Left lobe of liver (tissue), 2 donors: ENCODE data around the gene AIM2. TPM values are rescaled to one million over a fixed set of nuclear protein-coding genes. Genes with fewer than 3 reads are reported as not detected.
"Not testable (repeated sequence)": the region's sequence is repeated elsewhere in the genome, so short reads cannot be mapped to it uniquely, and the experiment has no call there.

Source experiments
- ATAC-seq: fragments of 200-7000 bp; cut with Tn5 transposase; one replicate; pipeline ENCODE4 v1.9.1; 2020; ENCODE audit warnings: mild to moderate bottlenecking, moderate library complexity
- DNase-seq: peaks from one replicate; pipeline ENCODE4 v3.0.0-alpha.2; 2020; ENCODE audit warnings: low spot score
- total RNA-seq: library from RNA; stranded (reverse); gene quantifications from one replicate; pipeline ENCODE4 v1.2.1, GENCODE V29; 2021
- donor health status: DM: no; HTN: no; CAD: no; lungs with moderate emphysema.
- donor health status: DM: no; HTN: yes; CAD: no.

The AIM2 gene, protein sequence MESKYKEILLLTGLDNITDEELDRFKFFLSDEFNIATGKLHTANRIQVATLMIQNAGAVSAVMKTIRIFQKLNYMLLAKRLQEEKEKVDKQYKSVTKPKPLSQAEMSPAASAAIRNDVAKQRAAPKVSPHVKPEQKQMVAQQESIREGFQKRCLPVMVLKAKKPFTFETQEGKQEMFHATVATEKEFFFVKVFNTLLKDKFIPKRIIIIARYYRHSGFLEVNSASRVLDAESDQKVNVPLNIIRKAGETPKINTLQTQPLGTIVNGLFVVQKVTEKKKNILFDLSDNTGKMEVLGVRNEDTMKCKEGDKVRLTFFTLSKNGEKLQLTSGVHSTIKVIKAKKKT
- total RNA-seq, result 0.23 TPM

DNA sequence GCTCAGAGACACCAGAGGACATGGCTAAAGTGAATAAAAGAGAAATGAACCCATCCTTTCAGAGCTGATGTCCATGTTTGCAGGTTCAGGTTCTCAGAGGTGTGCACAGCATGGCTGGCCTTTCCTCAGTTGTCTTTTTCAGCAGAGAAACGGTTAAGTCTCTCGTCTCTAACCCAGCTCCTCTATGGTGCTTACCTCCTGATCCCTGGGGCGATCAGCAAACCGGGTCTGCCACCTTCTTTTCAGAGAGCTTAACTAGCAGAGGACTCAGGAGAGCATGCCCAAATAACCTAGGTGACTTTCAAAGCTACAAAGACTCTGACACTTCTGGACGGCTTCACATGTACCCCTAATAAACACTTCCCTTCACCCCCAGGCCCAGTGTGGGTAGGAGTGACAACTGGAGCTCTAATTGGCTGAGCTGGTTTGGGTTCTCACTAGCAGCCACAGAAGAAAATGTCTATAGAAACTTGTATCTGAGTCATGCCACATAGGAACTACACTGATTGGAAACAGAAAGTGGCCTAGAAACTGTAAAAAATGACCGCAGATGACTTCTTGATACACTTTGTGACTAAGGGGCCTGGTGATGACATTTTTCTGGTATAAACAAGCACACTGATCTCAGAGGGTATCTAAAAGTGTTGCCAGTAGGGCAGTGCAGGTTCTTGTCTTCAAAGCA is at the start of gene AIM2:
AIM2 (minus strand) TSS at position 329 of the 682 bp plus-strand sequence. CDS start 3,267 bp downstream, outside the sequence.
- DNase-seq (no peak), ATAC-seq (peak; percentile 23)

DNA sequence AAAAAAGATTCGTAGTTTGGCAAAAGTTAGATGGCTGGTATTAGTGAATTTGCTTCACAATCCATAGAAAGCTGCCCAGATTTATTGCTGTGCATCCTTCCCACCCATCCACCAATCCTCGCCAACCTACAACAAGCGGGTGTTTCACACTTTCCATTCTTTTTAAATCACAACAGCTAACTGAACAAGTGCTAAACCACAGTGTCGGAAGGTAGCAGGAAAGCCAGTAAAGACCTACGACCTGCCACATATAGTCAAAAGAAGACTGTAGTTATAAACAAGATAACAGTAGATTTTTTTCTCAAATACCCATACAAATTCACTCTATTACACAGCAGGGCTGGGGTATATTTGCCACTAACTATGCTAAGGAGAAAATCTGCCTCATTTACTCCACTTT is 47.0 kb upstream of the AIM2 start:
- DNase-seq, result no peak
- no peak for ATAC-seq

DNA sequence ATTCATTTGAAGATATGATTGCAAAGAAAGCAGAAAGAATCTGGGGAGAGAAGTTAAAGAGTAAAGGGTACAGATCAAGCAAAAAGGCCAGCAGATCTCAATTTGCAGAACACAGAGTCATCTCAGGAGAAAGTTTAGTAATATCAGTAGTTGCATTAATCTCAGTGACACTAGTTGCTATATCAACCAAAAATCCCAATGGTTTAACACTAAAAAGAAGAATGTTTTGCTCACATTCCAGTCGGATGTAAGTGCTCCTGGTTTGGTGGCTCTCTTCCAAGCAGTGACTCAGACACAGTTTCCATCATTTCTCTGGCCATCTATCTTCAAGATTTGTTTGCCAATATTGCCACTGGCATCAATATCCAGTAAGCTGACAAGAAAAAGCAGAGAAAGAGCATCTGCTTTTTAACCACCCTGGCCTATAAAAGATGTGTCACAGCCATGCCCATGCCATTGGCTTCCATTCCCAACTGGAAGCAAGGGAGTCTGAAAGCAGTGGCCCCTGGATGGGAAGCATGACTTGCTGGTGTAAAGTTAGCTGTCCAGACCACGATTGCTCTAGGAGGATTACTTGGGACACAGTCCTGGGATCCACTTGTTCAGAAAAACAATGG is 45.5 kb upstream of the AIM2 start:
- ATAC-seq (no peak), DNase-seq (no peak)

DNA sequence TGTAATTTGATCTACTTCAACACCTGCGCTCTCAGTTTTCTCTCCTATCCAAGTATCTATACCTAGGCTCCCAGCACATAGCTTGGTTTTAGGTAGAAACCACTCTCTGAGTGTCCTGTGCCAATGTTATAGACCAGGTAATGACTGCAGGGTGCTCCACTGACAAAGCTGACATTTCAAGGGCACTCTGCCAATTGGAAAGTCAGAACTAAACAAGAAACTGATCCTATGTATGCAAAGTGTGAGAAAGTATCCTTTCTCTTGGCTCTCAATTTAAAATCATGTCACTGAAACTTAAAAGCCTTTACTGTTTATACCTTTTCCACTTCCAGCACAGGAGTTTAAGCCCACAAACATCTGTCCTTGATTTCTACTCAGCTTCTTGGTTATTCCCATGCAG is 45.0 kb upstream of the AIM2 start:
- DNase-seq, result no peak
- ATAC-seq, result no peak

DNA sequence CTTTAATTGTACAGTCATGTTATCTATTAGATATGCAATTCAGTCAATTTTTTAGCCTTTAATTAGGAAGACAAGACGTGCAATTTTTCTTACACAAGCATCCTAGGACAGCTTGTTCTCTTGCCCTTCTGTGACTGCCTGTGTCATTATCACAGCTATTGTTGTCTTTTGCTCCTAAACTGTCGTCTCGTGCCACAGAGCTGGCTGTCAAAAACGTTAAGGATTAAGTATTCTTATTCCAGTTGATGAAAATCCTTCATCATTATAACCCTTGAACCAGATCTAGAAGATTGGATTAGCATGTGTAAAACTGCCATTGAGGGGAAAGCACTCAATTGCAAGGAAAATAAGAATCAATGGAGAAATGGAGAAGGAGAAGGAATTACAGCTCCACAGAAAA is 43.8 kb upstream of the AIM2 start:
- DNase-seq (no peak), ATAC-seq (no peak)

DNA sequence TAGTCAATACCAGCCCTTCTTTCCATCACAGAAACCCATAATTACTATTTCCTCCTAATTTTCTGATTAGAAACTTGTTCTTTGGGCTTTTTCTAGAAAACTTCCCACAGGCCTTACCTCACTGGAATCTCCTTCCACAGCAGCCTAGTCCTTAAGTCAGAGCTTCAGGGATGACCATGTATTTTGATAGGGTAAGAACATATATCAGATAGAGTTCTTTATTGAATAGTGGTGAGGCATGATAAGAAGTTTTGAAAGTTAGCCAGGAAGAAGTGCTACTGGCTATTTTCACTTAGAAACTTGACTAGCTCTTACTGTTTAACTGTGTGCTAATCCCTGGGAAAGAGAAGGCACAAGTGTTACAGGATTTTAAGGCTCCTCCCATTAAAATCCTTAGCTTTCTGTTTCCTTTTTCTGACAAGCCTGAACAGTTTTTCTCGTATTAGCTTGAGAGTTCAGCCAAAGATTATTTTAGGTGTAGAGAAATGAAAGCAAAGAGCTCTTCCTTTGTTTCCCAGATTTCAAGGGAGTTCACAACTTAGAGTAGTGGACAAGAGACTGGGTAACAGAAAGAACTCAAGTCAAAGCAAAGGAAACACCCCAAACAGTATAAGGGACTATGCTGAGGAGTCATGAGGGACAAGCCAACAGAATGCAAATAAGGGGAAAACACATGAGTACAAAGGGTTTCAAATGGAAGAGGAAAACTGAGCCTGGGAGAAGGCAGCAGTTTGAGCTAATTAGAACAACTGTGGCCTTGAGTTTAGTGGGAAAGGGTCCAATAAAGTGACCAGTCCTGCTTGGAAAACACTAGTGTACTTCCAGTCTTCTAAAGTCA is 37.2 kb upstream of the AIM2 start:
- no peak for DNase-seq
- no peak for ATAC-seq

DNA sequence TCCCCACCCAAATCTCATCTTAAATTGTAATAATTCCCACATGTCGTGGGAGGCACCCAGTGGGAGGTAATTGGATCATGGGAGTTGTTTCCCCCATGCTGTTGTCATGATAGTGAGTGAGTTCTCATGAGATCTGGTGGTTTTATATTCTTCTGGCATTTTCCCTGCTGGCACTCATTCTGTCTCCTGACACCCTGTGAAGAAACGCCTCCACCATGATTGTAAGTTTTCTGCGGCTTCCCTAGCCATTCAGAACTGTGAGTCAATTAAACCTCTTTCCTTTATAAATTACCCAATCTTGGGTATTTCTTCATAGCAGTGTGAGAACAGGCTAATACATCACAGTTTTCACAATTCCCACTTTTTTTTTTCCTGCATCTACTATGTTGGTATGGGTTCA is 26.5 kb upstream of the AIM2 start:
- DNase-seq, ATAC-seq: not testable (repeated sequence)

DNA sequence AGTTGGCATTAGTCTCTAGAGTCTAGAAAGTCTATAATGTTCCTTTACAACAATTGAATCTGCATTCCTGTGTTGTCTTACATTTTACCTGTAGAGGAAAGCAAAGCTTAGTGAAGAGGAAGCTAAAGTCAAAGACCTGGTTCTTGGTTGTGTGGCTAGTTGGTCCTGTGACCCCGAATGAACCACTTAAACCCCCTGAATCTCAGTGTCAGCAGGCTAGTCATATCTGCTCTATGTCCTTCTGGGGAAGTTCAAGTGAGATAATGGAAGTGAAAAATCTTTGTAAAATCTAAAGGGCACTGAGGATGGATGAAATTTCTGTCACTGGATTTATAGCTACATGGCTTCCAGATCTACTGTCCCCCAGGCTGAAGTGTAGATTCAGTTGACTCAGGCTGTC is 24.0 kb upstream of the AIM2 start:
- no peak for ATAC-seq
- no peak for DNase-seq

DNA sequence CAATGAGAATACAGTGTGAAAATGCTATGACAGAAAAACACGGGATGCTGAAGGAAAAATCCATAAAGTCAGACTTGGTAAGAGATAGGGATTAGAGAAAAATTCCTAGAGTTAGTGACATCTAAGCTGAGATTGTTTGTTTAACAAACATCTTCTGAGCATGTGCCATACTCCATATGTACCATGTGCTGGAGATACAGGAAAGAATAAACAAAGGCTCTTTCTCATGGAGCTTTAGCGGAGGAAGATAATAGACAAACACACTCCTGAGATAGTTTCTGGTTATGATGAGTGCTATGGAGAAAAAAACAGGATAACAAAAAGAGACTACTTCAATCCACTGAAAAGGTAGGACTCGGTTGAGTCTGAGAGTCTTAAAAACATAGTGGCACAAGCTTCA is 22.0 kb upstream of the AIM2 start:
- ATAC-seq (no peak), DNase-seq (no peak)

DNA sequence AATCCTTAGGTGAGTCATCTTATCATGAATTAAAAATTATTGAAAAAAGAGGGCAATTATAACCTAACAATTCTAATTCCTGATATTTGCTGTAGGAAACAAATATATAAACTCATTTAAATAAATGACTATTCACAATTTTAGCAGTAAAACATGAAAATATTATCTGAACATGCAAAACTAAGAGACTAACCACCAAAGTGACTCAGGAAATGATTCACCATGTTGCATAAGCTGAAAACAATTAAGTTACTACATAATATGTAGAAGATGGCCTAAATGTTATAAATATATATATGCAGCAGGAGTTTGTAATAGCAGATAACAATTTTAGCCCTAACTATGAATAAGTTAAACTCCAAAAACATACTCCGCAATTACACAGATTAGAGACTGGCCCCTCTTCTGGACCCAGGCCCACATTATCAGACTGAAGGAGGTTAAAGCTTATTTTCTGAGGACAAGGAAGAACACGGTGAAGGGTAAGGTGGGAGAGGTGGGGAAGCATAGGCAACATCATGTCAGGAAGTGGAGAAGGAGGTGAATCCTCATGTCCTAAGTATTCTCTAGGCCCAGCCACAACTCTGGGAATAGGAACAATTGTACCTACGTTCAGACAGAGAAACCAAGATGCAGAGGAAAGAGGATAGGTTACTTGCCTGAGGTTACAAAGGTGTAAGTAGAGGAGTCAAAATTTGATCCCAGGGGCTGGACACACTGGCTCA is 15.6 kb upstream of the AIM2 start:
- DNase-seq (no peak), ATAC-seq (no peak)

DNA sequence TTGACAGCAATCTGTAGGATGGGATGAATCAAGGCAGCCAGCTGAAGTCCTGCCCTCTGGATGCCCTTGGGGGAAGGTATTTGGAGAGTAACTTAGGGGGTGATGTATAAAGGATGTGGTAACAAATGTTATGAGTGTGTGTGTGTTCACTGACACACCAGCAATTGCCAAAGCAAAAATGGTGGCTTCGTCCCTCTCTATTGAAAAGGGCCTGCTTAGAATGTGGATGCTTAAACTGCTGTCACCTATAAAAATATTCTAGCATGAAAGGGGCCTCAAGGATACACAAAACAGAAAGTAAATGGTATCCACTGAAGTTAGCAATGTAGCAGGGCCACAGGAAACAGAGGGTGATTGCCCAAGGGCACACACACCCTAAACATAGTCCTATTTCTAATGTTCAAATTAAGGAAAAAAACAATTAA is 15.1 kb upstream of the AIM2 start:
- no peak for ATAC-seq

DNA sequence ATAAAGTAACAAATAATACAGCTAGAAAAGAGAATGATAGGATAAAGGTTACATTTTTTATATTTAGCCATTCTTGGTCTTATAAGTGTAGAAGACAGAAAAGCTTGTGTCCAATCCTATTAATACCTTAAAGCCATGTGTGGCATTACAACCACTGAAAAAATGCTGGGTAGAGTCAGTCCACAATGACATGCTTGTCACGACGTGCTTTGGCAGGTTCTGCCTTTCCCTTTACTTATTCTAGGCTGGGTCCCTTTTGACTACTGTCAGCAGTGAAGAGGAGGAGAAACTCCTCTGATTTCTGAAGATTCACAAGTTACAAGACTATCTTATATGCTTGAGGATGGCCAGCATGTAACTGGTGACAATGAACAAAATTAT is 14.6 kb upstream of the AIM2 start:
- no peak for ATAC-seq
- no peak for DNase-seq

More for the DNA sequence above, 15.1 kb upstream of the AIM2 start:
- DNase-seq, result no peak

DNA sequence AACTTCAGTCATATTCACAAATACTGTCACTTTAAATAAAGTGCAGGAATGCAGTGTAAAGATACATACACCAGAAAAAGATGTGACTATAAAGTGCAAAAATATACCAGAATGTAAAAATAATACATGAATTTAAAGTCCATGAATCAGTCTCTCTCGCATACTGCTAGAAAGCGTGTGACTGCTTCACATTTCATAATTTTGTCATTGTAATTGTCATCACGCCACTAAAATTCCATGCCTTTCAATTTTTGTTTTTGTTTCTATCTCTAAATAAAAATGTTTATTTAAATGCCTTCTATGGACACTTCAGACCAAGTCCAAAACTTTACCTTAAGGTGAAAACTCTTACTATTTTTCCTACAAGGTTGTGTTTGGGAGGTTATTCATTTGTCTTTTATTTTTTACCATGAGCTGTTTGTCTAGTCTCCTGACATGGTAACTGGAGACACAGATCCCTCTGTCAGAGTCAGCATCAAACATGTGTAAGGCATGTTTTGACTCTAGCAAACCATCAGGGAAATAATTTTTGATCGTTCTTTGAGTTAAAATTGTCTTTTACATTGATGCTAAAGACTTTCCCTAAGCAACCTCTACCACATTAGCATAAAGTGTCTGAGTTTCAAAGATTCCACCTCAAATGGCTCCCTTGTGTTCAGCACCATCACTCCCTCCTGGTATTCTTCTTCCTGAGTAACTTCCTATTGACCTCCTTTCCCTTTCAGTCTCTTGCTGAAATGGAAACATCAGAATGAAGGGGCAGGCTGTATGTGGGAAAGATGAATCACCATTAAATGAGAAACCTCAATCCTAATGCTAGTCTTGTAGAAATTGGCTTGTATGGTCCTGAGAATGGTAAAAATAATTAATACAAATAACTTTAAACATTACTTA is 14.0 kb upstream of the AIM2 start:
- no peak for DNase-seq
- ATAC-seq, result no peak

DNA sequence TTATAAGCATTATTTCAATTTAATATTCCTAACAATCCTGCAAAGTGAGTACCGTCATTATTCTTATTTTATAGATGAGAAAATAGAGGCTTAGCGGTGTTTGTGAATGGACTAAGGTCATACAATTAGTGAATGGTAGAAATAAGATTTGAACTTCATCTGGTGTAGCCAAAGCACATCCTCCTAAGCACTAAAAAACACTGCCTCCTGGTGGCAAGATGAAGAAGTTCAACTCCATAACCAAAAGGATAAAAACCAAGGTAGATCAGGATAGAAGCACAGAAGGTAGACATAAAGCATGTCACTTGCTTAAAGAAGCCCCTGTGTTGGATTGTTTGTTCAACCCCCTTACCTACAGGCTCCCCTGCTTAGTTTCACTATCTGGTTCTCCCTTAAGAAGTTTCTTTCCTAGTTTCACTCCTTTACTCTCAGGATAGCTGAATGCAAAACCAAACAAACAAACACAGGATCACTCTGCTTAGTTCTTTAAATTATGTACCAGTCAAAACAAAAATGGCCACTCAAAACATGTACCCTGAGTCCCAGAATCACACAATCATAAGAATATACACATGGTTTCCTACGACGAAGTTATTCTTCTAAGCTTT is 12.7 kb upstream of the AIM2 start:
- ATAC-seq (peak; percentile 31), DNase-seq (no peak)

DNA sequence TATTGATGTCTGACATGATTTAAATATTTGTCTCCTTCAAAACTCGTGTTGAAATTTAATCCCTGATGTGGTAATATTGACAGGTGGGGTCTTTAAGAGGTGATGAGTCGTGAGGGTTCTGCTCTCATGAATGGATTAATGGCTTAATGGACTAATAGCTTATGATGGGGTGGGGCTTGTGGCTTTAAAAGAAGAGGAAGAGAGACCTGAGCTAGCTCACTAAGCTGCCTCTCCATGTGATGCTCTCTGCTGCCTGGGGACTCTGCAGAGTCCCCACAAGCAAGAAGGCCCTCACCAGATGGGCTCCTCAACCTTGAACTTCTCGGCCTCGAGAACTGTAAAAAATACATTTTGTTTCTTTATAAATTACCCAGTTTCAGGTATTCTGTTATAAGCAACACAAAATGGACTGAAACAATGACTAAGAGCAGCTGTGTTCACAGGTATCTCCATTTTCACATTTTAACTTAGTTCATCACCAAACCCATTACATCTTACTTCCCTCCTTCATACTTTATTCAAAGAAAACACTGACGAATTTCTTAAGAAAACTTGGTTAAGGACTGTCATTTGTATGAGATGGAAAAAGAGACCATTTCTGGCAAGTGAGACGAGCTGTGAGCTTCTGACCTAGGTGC is 12.1 kb upstream of the AIM2 start:
- no peak for DNase-seq

DNA sequence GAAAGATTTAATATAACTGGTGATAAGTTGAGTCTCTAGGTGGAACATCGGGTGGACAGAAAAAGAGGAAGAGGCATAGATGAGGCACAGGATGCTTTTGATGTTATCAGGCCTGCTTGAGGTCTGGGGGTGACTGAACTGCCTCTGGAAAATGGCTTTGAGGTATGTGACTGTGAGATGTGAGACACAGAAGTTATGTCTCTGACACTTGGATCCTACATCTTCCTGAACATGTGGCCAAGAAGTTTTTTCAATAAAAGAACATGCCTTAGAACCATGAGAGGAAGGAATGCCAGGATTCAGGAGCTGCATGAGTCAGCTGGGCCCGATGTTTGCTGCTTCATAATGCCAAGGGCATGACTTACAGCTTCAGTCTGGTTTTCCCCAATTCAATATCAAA is 11.5 kb upstream of the AIM2 start:
- no peak for ATAC-seq

More for the DNA sequence above, 12.1 kb upstream of the AIM2 start:
- no peak for ATAC-seq

DNA sequence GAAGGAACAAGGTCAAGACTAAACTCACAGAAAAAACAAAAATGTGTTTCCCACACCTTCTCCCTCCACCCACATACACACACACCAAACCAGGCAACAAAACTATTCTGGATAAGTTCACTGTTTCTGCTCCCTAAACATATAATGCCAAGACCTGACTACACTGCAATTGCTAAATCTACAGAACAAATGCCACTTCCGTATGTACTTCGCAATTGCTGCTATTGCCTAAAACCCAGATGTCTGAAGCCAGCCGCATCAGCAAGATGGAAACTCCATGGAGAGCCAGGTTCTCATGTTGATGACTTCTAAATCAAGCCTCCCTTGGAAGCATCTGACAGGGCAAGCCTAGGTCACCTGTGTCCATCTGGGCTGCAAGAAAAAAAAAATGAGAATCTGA is 8.3 kb upstream of the AIM2 start:
- DNase-seq (no peak), ATAC-seq (no peak)

More for the DNA sequence above, 11.5 kb upstream of the AIM2 start:
- no peak for DNase-seq

DNA sequence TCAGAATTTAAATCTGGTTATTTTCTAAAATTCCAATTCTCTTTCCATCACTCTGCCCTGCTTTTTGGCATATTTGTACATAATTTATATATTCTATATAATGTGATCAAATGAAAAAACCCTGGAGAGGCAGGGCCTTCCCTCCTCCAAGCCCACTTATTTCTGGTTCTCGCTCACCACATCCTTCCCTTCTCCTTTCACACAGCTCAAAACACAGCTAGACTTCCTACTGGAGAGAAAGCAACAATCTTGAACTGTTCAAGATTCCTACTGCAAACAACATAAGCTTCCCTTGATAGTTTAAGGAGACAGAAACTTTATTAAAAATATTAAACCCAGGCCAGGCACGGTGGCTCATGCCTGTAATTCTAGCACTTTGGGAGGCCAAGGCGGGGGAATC is 7.6 kb upstream of the AIM2 start:
- no peak for DNase-seq
- ATAC-seq, result no peak

DNA sequence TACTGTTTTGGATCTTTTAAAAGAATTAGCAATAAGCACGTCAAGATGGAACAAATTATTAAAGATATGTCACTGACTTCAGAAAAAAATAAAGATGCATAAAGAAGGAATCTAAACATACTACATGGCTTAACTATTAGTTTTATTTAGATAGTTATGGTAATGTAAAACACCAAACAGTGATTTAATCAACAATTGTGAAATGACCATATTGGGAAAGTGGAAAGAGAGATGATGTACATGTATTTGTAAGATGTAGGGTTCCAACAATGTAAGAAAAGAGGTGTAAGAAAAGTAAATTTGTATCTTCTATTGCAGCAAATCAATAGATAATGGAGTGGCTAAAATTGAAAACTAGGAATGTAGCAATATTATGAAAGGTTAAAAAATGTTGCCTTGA is 6.4 kb upstream of the AIM2 start:
- DNase-seq, result no peak
- no peak for ATAC-seq
